IMR-90 (cell line): ENCODE results near the gene HYCC1. TPM values are rescaled to one million over a fixed set of nuclear protein-coding genes. Genes with fewer than 3 reads are reported as not detected.

ENCODE experiments used
- ATAC-seq: fragments of 200-7000 bp; cut with Tn5 transposase; 2 replicates; pipeline ENCODE4 v1.9.1; 2020; ENCODE audit warnings: low read depth, mild to moderate bottlenecking, moderate library complexity
- BruUV-seq: library from RNA; stranded (reverse); fragments of 400-500 nt; replicated peaks from 2 replicates; lab custom pipeline; 2021; lab: Mats Ljungman, UMichigan
- CTCF ChIA-PET: fragments of 300-600 bp; formaldehyde crosslinking; extraction: SDS; loops from one replicate; lab custom pipeline; 2021; ENCODE audit warnings: antibody characterized with exemption; lab: Yijun Ruan, JAX
- POLR2A ChIA-PET: fragments of 300-600 bp; sonication (Branson Sonifier 250); formaldehyde crosslinking; loops from one replicate; lab custom pipeline; 2022; ENCODE audit warnings: antibody characterized with exemption; ENCODE audit not compliant: unreplicated experiment; lab: Charles Lee
- DNase-seq: peaks from one replicate; pipeline ENCODE4 v3.0.0; 2013
- H2AFZ ChIP-seq: replicated peaks from 2 replicates; pipeline ENCODE3; 2013; ENCODE audit warnings: low read length, mild to moderate bottlenecking; ENCODE audit not compliant: poor library complexity
- H2AK5ac ChIP-seq: 2 replicates; pipeline ENCODE4 v1.6.1; 2013; ENCODE audit warnings: low read depth, low read length, inconsistent platforms
- H2AK9ac ChIP-seq: replicated peaks from 2 replicates; pipeline ENCODE3; 2013; ENCODE audit warnings: mild to moderate bottlenecking, low read depth, low read length, moderate library complexity; ENCODE audit not compliant: poor library complexity
- H2BK120ac ChIP-seq: 2 replicates; pipeline ENCODE4 v1.6.1; 2013; ENCODE audit warnings: low read depth, low read length, inconsistent platforms
- H2BK15ac ChIP-seq: 3 replicates; pipeline ENCODE4 v1.6.1; 2013; ENCODE audit warnings: low read depth, low read length, inconsistent platforms
- H2BK20ac ChIP-seq: 2 replicates; pipeline ENCODE4 v1.6.1; 2013; ENCODE audit warnings: low read depth, mild to moderate bottlenecking, inconsistent platforms, low read length, moderate library complexity
- H2BK5ac ChIP-seq: 2 replicates; pipeline ENCODE4 v1.6.1; 2013; ENCODE audit warnings: mild to moderate bottlenecking, low read depth, low read length, inconsistent platforms; ENCODE audit not compliant: poor library complexity, severe bottlenecking
- H3K14ac ChIP-seq: replicated peaks from 2 replicates; pipeline ENCODE4 v1.6.1; 2013; ENCODE audit warnings: low read depth, low read length, inconsistent platforms
- H3K18ac ChIP-seq: 2 replicates; pipeline ENCODE4 v1.6.1; 2013; ENCODE audit warnings: low read depth, low read length, control low read depth
- H3K23ac ChIP-seq: 2 replicates; pipeline ENCODE4 v1.6.1; 2013; ENCODE audit warnings: low read depth, low read length, inconsistent platforms
- H3K27ac ChIP-seq: 2 replicates; pipeline ENCODE4 v1.5.1; 2013; ENCODE audit warnings: mild to moderate bottlenecking, control low read depth, low read length; ENCODE audit not compliant: insufficient read depth
- H3K27me3 ChIP-seq: 2 replicates; pipeline ENCODE4 v1.6.1; 2013; ENCODE audit warnings: low read length; ENCODE audit not compliant: control insufficient read depth, insufficient read depth
- H3K36me3 ChIP-seq: 2 replicates; pipeline ENCODE4 v1.6.1; 2013; ENCODE audit warnings: low read length, mixed read lengths; ENCODE audit not compliant: control insufficient read depth, insufficient read depth
- H3K4ac ChIP-seq: 2 replicates; pipeline ENCODE4 v1.6.1; 2013; ENCODE audit warnings: low read depth, low read length, inconsistent platforms
- H3K4me1 ChIP-seq: 2 replicates; pipeline ENCODE4 v1.6.1; 2013; ENCODE audit warnings: low read length, mixed read lengths; ENCODE audit not compliant: control insufficient read depth, insufficient read depth
- H3K4me2 ChIP-seq: 2 replicates; pipeline ENCODE4 v1.6.1; 2013; ENCODE audit warnings: low read depth, mild to moderate bottlenecking, control low read depth, low read length, moderate library complexity
- H3K4me3 ChIP-seq: 2 replicates; pipeline ENCODE4 v1.5.1; 2013; ENCODE audit warnings: low read depth, mild to moderate bottlenecking, control low read depth, low read length, moderate library complexity; ENCODE audit not compliant: insufficient read depth
- H3K56ac ChIP-seq: 2 replicates; pipeline ENCODE4 v1.6.1; 2013; ENCODE audit warnings: low read length, inconsistent platforms; ENCODE audit not compliant: insufficient read depth; ENCODE audit errors: extremely low read depth
- H3K79me1 ChIP-seq, 2 experiments: 2 replicates each; pipeline ENCODE4 v1.6.1; 2013; ENCODE audit warnings: low read length in 2 of 2, inconsistent platforms in 1 of 2, low read depth in 1 of 2
- H3K9ac ChIP-seq: 2 replicates; pipeline ENCODE4 v1.6.1; 2013; ENCODE audit warnings: low read depth, low read length, control low read depth
- H3K9me1 ChIP-seq: 2 replicates; pipeline ENCODE4 v1.6.1; 2013; ENCODE audit warnings: low read length, inconsistent platforms; ENCODE audit not compliant: insufficient read depth
- H3K9me3 ChIP-seq: 2 replicates; pipeline ENCODE4 v1.6.1; 2013; ENCODE audit warnings: low read length; ENCODE audit not compliant: control insufficient read depth, insufficient read depth
- H4K20me1 ChIP-seq: 2 replicates; pipeline ENCODE4 v1.6.1; 2013; ENCODE audit warnings: low read length, inconsistent platforms; ENCODE audit not compliant: insufficient read depth
- H4K5ac ChIP-seq: 2 replicates; pipeline ENCODE4 v1.6.1; 2013; ENCODE audit warnings: mild to moderate bottlenecking, low read depth, low read length, control low read depth
- H4K8ac ChIP-seq, 2 experiments: 2 replicates each; pipeline ENCODE4 v1.6.1; 2013; ENCODE audit warnings: low read depth in 2 of 2, low read length in 2 of 2, control low read depth in 1 of 2, inconsistent platforms in 1 of 2
- H4K91ac ChIP-seq: 2 replicates; pipeline ENCODE4 v1.6.1; 2013; ENCODE audit warnings: low read depth, low read length, inconsistent platforms; ENCODE audit not compliant: insufficient read depth
- BHLHE40 ChIP-seq: fragments of 150-350 bp; IDR thresholded peaks from 2 replicates; pipeline ENCODE4 v1.6.1; 2016; ENCODE audit warnings: mild to moderate bottlenecking, low read depth, low read length
- CEBPB ChIP-seq: IDR thresholded peaks from 2 replicates; pipeline ENCODE4 v1.6.1; 2012; ENCODE audit warnings: low read depth, low read length, improper control_type of control experiment
- FOS ChIP-seq: fragments of 150-350 bp; IDR thresholded peaks from 2 replicates; pipeline ENCODE4 v1.6.1; 2016; ENCODE audit warnings: low read depth, low read length
- MAFK ChIP-seq: IDR thresholded peaks from 2 replicates; pipeline ENCODE4 v1.6.1; 2012; ENCODE audit warnings: low read depth, low read length, improper control_type of control experiment
- MAZ ChIP-seq: IDR thresholded peaks from 2 replicates; pipeline ENCODE4 v1.6.1; 2012; ENCODE audit warnings: low read depth, mild to moderate bottlenecking, low read length, improper control_type of control experiment, moderate library complexity, borderline replicate concordance
- MXI1 ChIP-seq: IDR thresholded peaks from 2 replicates; pipeline ENCODE4 v1.6.1; 2012; ENCODE audit warnings: low read depth, mild to moderate bottlenecking, low read length, moderate library complexity, borderline replicate concordance
- POLR2A ChIP-seq: IDR thresholded peaks from 2 replicates; pipeline ENCODE4 v1.6.1; 2012; ENCODE audit warnings: mild to moderate bottlenecking, low read depth, low read length
- RAD21 ChIP-seq: IDR thresholded peaks from 2 replicates; pipeline ENCODE4 v1.6.1; 2012; ENCODE audit warnings: low read length, improper control_type of control experiment
- RCOR1 ChIP-seq: IDR thresholded peaks from 2 replicates; pipeline ENCODE4 v1.6.1; 2012; ENCODE audit warnings: mild to moderate bottlenecking, low read length, improper control_type of control experiment; ENCODE audit not compliant: insufficient replicate concordance
- RFX5 ChIP-seq: IDR thresholded peaks from 2 replicates; pipeline ENCODE4 v1.8.0; 2012; ENCODE audit warnings: low read depth, mild to moderate bottlenecking, low read length, moderate library complexity
- SMC3 ChIP-seq: fragments of 150-350 bp; IDR thresholded peaks from 2 replicates; pipeline ENCODE4 v1.6.1; 2016; ENCODE audit warnings: low read depth, mild to moderate bottlenecking, antibody characterized with exemption, low read length, moderate library complexity
- WGBS, 2 experiments: methylation state at CpG; one replicate each; pipeline versions ENCODE4 v1.1.5 to v1.1.7; 2013; ENCODE audit warnings: missing lambda C conversion rate in 2 of 2; ENCODE audit not compliant: insufficient read length in 1 of 2; ENCODE audit errors: extremely low coverage in 2 of 2; 5-methylcytosine and 5-hydroxymethylcytosine counted together
- dilution Hi-C: fragments of 300-500 bp; cut with HindIII; formaldehyde crosslinking; loops from one replicate; pipeline ENCODE4 v1.14.3; 2018; ENCODE audit warnings: low sequenced_read_pairs; ENCODE audit not compliant: unreplicated experiment
- in situ Hi-C: fragments of 300-500 bp; cut with MboI; formaldehyde crosslinking; loops from 3 replicates; pipeline ENCODE4 v1.14.3; 2019; ENCODE audit warnings: low sequenced_read_pairs, inconsistent platforms, mixed read lengths
- intact Hi-C: fragments of 100-400 bp; cut with micrococcal nuclease; formaldehyde crosslinking; loops from 2 replicates; pipeline ENCODE4 v1.10.0; 2022
- polyA plus RNA-seq, 3 experiments: library from polyadenylated mRNA; depleted of rRNA; stranded (reverse); fragments of >200 nt; gene quantifications; 2 replicates each; pipeline ENCODE4 v1.2.3, GENCODE V29; 2012; ENCODE audit warnings: low replicate concordance in 1 of 3
- total RNA-seq: library from RNA; depleted of rRNA; stranded (reverse); fragments of >200 nt; gene quantifications from 2 replicates; pipeline ENCODE4 v1.2.3, GENCODE V29; 2012
- TF ChIP-seq, protein P1 (sequence below): fragments of 150-350 bp; IDR thresholded peaks from 2 replicates; pipeline ENCODE4 v1.6.1; 2016; ENCODE audit warnings: low read depth, mild to moderate bottlenecking, low read length, moderate library complexity, borderline replicate concordance
- TF ChIP-seq, protein P2 (sequence below): conservative IDR thresholded peaks from 2 replicates; pipeline ENCODE4 v1.5.1; 2012; ENCODE audit warnings: mild to moderate bottlenecking, low read depth, low read length, improper control_type of control experiment
- TF ChIP-seq, protein P3 (sequence below): fragments of 150-350 bp; IDR thresholded peaks from 2 replicates; pipeline ENCODE4 v1.6.1; 2017; ENCODE audit warnings: mild to moderate bottlenecking, antibody characterized with exemption, low read length, low read depth

The HYCC1 gene
- total and polyA plus RNA-seq, 2 of the 4 experiments (the other 2 are of a cell fraction) = 44.1 to 78.3 TPM

DNA sequence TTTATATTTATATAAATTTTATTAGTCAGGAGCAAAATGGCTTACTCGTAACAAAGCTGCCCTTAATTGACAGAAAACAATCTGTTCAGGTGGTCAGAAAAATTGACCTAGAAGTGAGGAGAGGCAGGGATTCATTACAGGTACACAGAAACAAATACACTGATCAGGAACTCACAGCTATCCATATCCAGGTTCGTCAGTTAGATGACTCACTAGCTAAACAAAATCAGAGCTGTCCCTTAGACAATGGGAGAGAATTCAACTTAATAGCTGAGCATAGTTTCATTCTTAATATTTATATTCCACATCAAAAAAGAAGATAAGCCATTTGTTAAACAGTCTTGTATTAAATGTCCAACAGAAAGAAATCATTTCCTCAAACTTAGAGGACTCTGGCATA is 41.7 kb downstream of the HYCC1 start:
- no peak overlapping the region for H2BK5ac ChIP-seq
- intact Hi-C loops = no loop called here
- no peak overlapping the region for H2BK120ac ChIP-seq
- CTCF ChIA-PET = no interaction called here
- H3K4me3 ChIP-seq = no peak overlapping the region
- DNase-seq = no peak
- no peak overlapping the region for H2BK20ac ChIP-seq
- peaks cover 19% of the 10 kb centered on the region for H3K36me3 ChIP-seq
- H4K20me1 ChIP-seq = no peaks in the 10 kb centered on the region
- no peak overlapping the region for H2AFZ ChIP-seq
- TF ChIP-seq FOS = no peak
- no peak for TF ChIP-seq RAD21
- no peak for TF ChIP-seq MXI1
- no peak for TF ChIP-seq MAFK
- TF ChIP-seq POLR2A = no peak
- no peak for TF ChIP-seq SMC3
- TF ChIP-seq, protein P1, sequence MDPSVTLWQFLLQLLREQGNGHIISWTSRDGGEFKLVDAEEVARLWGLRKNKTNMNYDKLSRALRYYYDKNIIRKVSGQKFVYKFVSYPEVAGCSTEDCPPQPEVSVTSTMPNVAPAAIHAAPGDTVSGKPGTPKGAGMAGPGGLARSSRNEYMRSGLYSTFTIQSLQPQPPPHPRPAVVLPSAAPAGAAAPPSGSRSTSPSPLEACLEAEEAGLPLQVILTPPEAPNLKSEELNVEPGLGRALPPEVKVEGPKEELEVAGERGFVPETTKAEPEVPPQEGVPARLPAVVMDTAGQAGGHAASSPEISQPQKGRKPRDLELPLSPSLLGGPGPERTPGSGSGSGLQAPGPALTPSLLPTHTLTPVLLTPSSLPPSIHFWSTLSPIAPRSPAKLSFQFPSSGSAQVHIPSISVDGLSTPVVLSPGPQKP = no peak
- no peak for TF ChIP-seq CEBPB
- no peak for TF ChIP-seq MAZ
- no peak for TF ChIP-seq RCOR1
- TF ChIP-seq, protein P2, sequence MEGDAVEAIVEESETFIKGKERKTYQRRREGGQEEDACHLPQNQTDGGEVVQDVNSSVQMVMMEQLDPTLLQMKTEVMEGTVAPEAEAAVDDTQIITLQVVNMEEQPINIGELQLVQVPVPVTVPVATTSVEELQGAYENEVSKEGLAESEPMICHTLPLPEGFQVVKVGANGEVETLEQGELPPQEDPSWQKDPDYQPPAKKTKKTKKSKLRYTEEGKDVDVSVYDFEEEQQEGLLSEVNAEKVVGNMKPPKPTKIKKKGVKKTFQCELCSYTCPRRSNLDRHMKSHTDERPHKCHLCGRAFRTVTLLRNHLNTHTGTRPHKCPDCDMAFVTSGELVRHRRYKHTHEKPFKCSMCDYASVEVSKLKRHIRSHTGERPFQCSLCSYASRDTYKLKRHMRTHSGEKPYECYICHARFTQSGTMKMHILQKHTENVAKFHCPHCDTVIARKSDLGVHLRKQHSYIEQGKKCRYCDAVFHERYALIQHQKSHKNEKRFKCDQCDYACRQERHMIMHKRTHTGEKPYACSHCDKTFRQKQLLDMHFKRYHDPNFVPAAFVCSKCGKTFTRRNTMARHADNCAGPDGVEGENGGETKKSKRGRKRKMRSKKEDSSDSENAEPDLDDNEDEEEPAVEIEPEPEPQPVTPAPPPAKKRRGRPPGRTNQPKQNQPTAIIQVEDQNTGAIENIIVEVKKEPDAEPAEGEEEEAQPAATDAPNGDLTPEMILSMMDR = no peak
- TF ChIP-seq RFX5 = no peak
- TF ChIP-seq, protein P3, sequence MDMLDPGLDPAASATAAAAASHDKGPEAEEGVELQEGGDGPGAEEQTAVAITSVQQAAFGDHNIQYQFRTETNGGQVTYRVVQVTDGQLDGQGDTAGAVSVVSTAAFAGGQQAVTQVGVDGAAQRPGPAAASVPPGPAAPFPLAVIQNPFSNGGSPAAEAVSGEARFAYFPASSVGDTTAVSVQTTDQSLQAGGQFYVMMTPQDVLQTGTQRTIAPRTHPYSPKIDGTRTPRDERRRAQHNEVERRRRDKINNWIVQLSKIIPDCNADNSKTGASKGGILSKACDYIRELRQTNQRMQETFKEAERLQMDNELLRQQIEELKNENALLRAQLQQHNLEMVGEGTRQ = no peak
- no peak for TF ChIP-seq BHLHE40
- no peaks in the 10 kb centered on the region for H3K27me3 ChIP-seq
- ATAC-seq = no peak
- H3K56ac ChIP-seq = no peak overlapping the region
- no peak overlapping the region for H3K9ac ChIP-seq
- H3K4ac ChIP-seq = no peak overlapping the region
- H3K14ac ChIP-seq = no peak overlapping the region
- no peak overlapping the region for H2BK15ac ChIP-seq
- no peak overlapping the region for H3K4me2 ChIP-seq
- no peaks in the 10 kb centered on the region for H3K4me1 ChIP-seq
- H3K9me3 ChIP-seq = no peaks in the 10 kb centered on the region
- H3K27ac ChIP-seq = no peak overlapping the region
- no peak overlapping the region for H2AK5ac ChIP-seq
- WGBS, 2 experiments = no CpG with 5 or more reads among the region's 2 CpGs
- H3K9me1 ChIP-seq = peaks cover 2% of the 10 kb centered on the region; the same call in 1 of the 2 replicates
- no peak overlapping the region for H2AK9ac ChIP-seq
- H4K8ac ChIP-seq = no peak overlapping the region
- peaks cover 6 to 29% of the 10 kb centered on the region in 2 experiments for H3K79me1 ChIP-seq
- POLR2A ChIA-PET = no interaction called here
- no peak overlapping the region for H3K23ac ChIP-seq
- in situ Hi-C loops = no loop called here
- H3K18ac ChIP-seq = no peak overlapping the region
- dilution Hi-C loops = no loop called here
- no peak overlapping the region for H4K5ac ChIP-seq
- no TSS peak for BruUV-seq
- no peak overlapping the region for H4K91ac ChIP-seq
